Measurements from ENCODE around the gene FOXI1.

DNA sequence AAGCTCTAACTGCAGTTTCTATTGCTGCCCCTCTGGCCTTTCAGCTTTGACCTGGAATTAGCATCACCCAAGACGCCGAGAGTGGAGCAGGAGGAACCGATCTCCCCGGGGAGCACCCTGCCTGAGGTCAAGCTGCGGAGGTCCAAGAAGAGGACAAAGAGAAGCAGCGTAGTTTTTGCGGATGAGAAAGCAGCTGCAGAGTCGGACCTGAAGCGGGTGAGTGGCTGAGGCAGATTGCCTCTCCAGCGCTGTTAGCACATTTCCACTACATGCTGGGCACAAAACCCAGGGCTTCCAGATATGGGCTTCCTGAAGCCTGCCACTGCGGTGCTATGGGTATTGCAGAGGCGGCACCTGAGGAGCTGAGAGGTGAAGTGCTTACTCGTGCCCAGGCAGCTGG, 26.8 kb upstream of the FOXI1 start:
- TF ChIP-seq, protein P1, sequence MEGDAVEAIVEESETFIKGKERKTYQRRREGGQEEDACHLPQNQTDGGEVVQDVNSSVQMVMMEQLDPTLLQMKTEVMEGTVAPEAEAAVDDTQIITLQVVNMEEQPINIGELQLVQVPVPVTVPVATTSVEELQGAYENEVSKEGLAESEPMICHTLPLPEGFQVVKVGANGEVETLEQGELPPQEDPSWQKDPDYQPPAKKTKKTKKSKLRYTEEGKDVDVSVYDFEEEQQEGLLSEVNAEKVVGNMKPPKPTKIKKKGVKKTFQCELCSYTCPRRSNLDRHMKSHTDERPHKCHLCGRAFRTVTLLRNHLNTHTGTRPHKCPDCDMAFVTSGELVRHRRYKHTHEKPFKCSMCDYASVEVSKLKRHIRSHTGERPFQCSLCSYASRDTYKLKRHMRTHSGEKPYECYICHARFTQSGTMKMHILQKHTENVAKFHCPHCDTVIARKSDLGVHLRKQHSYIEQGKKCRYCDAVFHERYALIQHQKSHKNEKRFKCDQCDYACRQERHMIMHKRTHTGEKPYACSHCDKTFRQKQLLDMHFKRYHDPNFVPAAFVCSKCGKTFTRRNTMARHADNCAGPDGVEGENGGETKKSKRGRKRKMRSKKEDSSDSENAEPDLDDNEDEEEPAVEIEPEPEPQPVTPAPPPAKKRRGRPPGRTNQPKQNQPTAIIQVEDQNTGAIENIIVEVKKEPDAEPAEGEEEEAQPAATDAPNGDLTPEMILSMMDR (tag by site-specific recombination; IDR thresholded peaks at IDR 0.05) = no peak
- TF ChIP-seq RBAK (tag by site-specific recombination; IDR thresholded peaks at IDR 0.05) = no peak
- no peak for TF ChIP-seq ZNF214 (tag by site-specific recombination; IDR thresholded peaks at IDR 0.05; ENCODE audit: borderline replicate concordance)
- TF ChIP-seq ZNF248 (tag by site-specific recombination; IDR thresholded peaks at IDR 0.05) = no peak
- TF ChIP-seq ZNF239 (tag by site-specific recombination; IDR thresholded peaks at IDR 0.05) = no peak
- TF ChIP-seq, protein P2, sequence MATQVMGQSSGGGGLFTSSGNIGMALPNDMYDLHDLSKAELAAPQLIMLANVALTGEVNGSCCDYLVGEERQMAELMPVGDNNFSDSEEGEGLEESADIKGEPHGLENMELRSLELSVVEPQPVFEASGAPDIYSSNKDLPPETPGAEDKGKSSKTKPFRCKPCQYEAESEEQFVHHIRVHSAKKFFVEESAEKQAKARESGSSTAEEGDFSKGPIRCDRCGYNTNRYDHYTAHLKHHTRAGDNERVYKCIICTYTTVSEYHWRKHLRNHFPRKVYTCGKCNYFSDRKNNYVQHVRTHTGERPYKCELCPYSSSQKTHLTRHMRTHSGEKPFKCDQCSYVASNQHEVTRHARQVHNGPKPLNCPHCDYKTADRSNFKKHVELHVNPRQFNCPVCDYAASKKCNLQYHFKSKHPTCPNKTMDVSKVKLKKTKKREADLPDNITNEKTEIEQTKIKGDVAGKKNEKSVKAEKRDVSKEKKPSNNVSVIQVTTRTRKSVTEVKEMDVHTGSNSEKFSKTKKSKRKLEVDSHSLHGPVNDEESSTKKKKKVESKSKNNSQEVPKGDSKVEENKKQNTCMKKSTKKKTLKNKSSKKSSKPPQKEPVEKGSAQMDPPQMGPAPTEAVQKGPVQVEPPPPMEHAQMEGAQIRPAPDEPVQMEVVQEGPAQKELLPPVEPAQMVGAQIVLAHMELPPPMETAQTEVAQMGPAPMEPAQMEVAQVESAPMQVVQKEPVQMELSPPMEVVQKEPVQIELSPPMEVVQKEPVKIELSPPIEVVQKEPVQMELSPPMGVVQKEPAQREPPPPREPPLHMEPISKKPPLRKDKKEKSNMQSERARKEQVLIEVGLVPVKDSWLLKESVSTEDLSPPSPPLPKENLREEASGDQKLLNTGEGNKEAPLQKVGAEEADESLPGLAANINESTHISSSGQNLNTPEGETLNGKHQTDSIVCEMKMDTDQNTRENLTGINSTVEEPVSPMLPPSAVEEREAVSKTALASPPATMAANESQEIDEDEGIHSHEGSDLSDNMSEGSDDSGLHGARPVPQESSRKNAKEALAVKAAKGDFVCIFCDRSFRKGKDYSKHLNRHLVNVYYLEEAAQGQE (tag by site-specific recombination; IDR thresholded peaks at IDR 0.05) = no peak
- TF ChIP-seq ZBTB20 (tag by site-specific recombination; IDR thresholded peaks at IDR 0.05) = no peak
- TF ChIP-seq, protein P3, sequence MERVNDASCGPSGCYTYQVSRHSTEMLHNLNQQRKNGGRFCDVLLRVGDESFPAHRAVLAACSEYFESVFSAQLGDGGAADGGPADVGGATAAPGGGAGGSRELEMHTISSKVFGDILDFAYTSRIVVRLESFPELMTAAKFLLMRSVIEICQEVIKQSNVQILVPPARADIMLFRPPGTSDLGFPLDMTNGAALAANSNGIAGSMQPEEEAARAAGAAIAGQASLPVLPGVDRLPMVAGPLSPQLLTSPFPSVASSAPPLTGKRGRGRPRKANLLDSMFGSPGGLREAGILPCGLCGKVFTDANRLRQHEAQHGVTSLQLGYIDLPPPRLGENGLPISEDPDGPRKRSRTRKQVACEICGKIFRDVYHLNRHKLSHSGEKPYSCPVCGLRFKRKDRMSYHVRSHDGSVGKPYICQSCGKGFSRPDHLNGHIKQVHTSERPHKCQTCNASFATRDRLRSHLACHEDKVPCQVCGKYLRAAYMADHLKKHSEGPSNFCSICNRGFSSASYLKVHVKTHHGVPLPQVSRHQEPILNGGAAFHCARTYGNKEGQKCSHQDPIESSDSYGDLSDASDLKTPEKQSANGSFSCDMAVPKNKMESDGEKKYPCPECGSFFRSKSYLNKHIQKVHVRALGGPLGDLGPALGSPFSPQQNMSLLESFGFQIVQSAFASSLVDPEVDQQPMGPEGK (tag by site-specific recombination; IDR thresholded peaks at IDR 0.05) = no peak
- TF ChIP-seq, protein P4, sequence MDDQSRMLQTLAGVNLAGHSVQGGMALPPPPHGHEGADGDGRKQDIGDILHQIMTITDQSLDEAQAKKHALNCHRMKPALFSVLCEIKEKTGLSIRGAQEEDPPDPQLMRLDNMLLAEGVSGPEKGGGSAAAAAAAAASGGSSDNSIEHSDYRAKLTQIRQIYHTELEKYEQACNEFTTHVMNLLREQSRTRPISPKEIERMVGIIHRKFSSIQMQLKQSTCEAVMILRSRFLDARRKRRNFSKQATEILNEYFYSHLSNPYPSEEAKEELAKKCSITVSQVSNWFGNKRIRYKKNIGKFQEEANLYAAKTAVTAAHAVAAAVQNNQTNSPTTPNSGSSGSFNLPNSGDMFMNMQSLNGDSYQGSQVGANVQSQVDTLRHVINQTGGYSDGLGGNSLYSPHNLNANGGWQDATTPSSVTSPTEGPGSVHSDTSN (CRISPR knock-in tag; IDR thresholded peaks at IDR 0.05) = no peak
- TF ChIP-seq KLF9 (tag by site-specific recombination; IDR thresholded peaks at IDR 0.05; ENCODE audit: low read depth) = no peak
- no peak for TF ChIP-seq SETDB1 (IDR thresholded peaks at IDR 0.05; ENCODE audit: insufficient read length, low read length)
- TF ChIP-seq YY1 (tag by site-specific recombination; IDR thresholded peaks at IDR 0.05) = no peak
- TF ChIP-seq ZNF660 (tag by site-specific recombination; IDR thresholded peaks at IDR 0.05) = no peak
- TF ChIP-seq ZNF114 (tag by site-specific recombination; IDR thresholded peaks at IDR 0.05) = no peak

All from HEK293 (cell line).